AG04450 (cell line): Measurements from ENCODE around the gene PRR36. TPM values are rescaled to one million over a fixed set of nuclear protein-coding genes. Genes with fewer than 3 reads are reported as not detected.

ENCODE experiments used
- CTCF ChIA-PET: fragments of 300-600, 350-600 bp; formaldehyde crosslinking; extraction: SDS; loops from one replicate; lab custom pipeline; 2022; ENCODE audit warnings: antibody characterized with exemption, inconsistent platforms; lab: Charles Lee
- POLR2A ChIA-PET: fragments of 350-600 bp; formaldehyde crosslinking; extraction: SDS; loops from one replicate; lab custom pipeline; 2021; ENCODE audit warnings: antibody characterized with exemption, inconsistent platforms; lab: Yijun Ruan, JAX
- DNase-seq: peaks from one replicate; pipeline ENCODE4 v3.0.0-alpha.2; 2011; ENCODE audit warnings: low read depth, low spot score
- H3K27ac ChIP-seq: one replicate; pipeline ENCODE4 v1.5.1; 2012; ENCODE audit warnings: low read depth, low read length, control low read depth
- H3K27me3 ChIP-seq: one replicate; pipeline ENCODE4 v1.6.0; 2012; ENCODE audit warnings: low read length; ENCODE audit not compliant: control insufficient read depth, insufficient read depth
- H3K4me3 ChIP-seq: 2 replicates; pipeline ENCODE4 v1.5.1; 2011; ENCODE audit warnings: mild to moderate bottlenecking, low read depth, low read length, control low read depth
- H3K9me3 ChIP-seq: 2 replicates; pipeline ENCODE4 v1.5.1; 2012; ENCODE audit warnings: low read length; ENCODE audit not compliant: control insufficient read depth, insufficient read depth
- CTCF ChIP-seq: IDR thresholded peaks from 2 replicates; pipeline ENCODE4 v1.5.1; 2011; ENCODE audit warnings: low read depth, low read length, control low read depth, inconsistent platforms
- polyA plus RNA-seq: library from polyadenylated mRNA; depleted of rRNA; stranded (reverse); fragments of >200 nt; gene quantifications from 2 replicates; pipeline ENCODE4 v1.2.3, GENCODE V29; 2011

The PRR36 gene
- polyA plus RNA-seq, 1 experiment, result not detected

GRCh38 chr19:7879111-7879807 lies 5.1 kb upstream of the PRR36 start:
- CTCF ChIA-PET, result interaction anchor here (1.4 kb wide), 1 partner anchor 24 kb away, joined by 3 read pairs; the partner anchor contains the start of gene MAP2K7
- POLR2A ChIA-PET, result interaction anchor here (0.7 kb wide), 1 partner anchor 13 kb away, joined by 3 read pairs; no protein-coding TSS in a partner anchor
- H3K4me3 ChIP-seq, result no peak overlapping the region
- DNase-seq, result no peak
- TF ChIP-seq CTCF, result no peak
- no peak overlapping the region for H3K27ac ChIP-seq
- peaks cover 23% of the 10 kb centered on the region for H3K27me3 ChIP-seq
- H3K9me3 ChIP-seq, result no peaks in the 10 kb centered on the region; the same call in 1 of the 2 replicates

- TF ChIP-seq CTCF, result no peak
- peaks cover 38% of the 10 kb centered on the region for H3K27me3 ChIP-seq
- H3K27ac ChIP-seq, result no peak overlapping the region
- CTCF ChIA-PET, result interaction anchor here (1.8 kb wide), 1 partner anchor 8 kb away, joined by 8 read pairs; no protein-coding TSS in a partner anchor
- POLR2A ChIA-PET, result interaction anchor here (0.6 kb wide), 1 partner anchor 47 kb away, joined by 9 read pairs; no protein-coding TSS in a partner anchor
- H3K9me3 ChIP-seq, result no peaks in the 10 kb centered on the region; the same call in 1 of the 2 replicates
- no peak overlapping the region for H3K4me3 ChIP-seq
- DNase-seq, result no peak
These were observed 3.2 kb upstream of the PRR36 start for GRCh38 chr19:7877249-7877836.

- ChIA-PET POLR2A (no interaction called here), CTCF (no interaction called here)
- Histone ChIP-seq H3K4me3 (no peak overlapping the region), H3K9me3 (no peaks in the 10 kb centered on the region; the same call in 1 of the 2 replicates), H3K27me3 (peaks cover 34% of the 10 kb centered on the region), H3K27ac (no peak overlapping the region)
- TF ChIP-seq CTCF, result no peak
- no peak for DNase-seq
These were observed 695 bp upstream of the PRR36 start for GRCh38 chr19:7874897-7875273.

GRCh38 chr19:7873304-7874075 lies 700 bp downstream of the PRR36 start:
- DNase-seq, result no peak
- no peak overlapping the region for H3K4me3 ChIP-seq
- TF ChIP-seq CTCF, result no peak
- H3K9me3 ChIP-seq, result peaks cover 3% of the 10 kb centered on the region; the same call in 1 of the 2 replicates
- ChIA-PET POLR2A (no interaction called here), CTCF (no interaction called here)
- no peak overlapping the region for H3K27ac ChIP-seq
- H3K27me3 ChIP-seq, result peaks cover 34% of the 10 kb centered on the region
